Measurements from ENCODE around the gene NDUFB10. TPM values are rescaled to one million over a fixed set of nuclear protein-coding genes. Genes with fewer than 3 reads are reported as not detected.
A peak's percentile ranks its signal among the peaks of the same experiment; 100 is the strongest.

NDUFB10 gene
- total RNA-seq, 2 donors from 2014 or later: 583 to 1,046 TPM

GRCh38 chr16:2009791-2010510 is 50.6 kb downstream of the NDUFB10 start, which contains the start of gene ZNF598:
Gene ZNF598 (minus strand): TSS chr16:2009821.
- H3K4me1 ChIP-seq: peaks cover 0 to 51% of the 10 kb centered on the region in 2 donors

More at GRCh38 chr16:2009791-2010510, 50.6 kb downstream of the NDUFB10 start, which contains the start of gene ZNF598:
- TF ChIP-seq CTCF (IDR thresholded peaks at IDR 0.05): peak in 1 of 2 donors; percentile 11
- Histone ChIP-seq H3K4me3 (peak within 1 kb of the TSS; percentile 92 to 99), H3K36me3 (no peaks in the 10 kb centered on the region), H3K27me3 (no peaks in the 10 kb centered on the region), H3K9me3 (no peaks in the 10 kb centered on the region), H3K27ac (peak within 1 kb of the TSS; percentile 84 to 91)
- DNase-seq (ENCODE audit: low spot score): peak; percentile 73

Other genes with a start within 250 kb of the NDUFB10 start
- gene NME3, start 188.0 kb upstream of the NDUFB10 start, total RNA-seq: 10 to 100 TPM; 51.3 to 56.2 TPM
- gene EME2, start 186.7 kb upstream of the NDUFB10 start, total RNA-seq: 1 to 10 TPM; 3.5 to 5.0 TPM
- gene MRPS34, start 186.4 kb upstream of the NDUFB10 start, total RNA-seq: 10 to 100 TPM; 58.8 to 77.9 TPM
- 10 to 100 TPM; 41.9 to 49.0 TPM for gene SPSB3, start 177.0 kb upstream of the NDUFB10 start, total RNA-seq
- 10 to 100 TPM; 70.3 to 77.9 TPM for gene NUBP2, start 176.6 kb upstream of the NDUFB10 start, total RNA-seq
- not detected for gene IGFALS, start 165.8 kb upstream of the NDUFB10 start, total RNA-seq
- 100 to 1,000 TPM; 208 to 227 TPM for gene HAGH, start 132.7 kb upstream of the NDUFB10 start, total RNA-seq
- 10 to 100 TPM; 35.8 to 59.3 TPM for gene FAHD1, start 132.3 kb upstream of the NDUFB10 start, total RNA-seq
- not detected for gene MEIOB, start 87.4 kb upstream of the NDUFB10 start, total RNA-seq
- gene HS3ST6, start 41.1 kb upstream of the NDUFB10 start, total RNA-seq: not detected
- 10 to 100 TPM; 13.7 to 21.9 TPM for gene MSRB1, start 16.3 kb upstream of the NDUFB10 start, total RNA-seq
- 10 to 100 TPM; 12.3 to 74.0 TPM for gene RPL3L, start 4.8 kb upstream of the NDUFB10 start, total RNA-seq
- gene RPS2, start 5.3 kb downstream of the NDUFB10 start, total RNA-seq: 1,000 to 10,000 TPM in 1 of 2 donors, 100 to 1,000 TPM in 1; 782 to 1,247 TPM
- not detected for gene RNF151, start 7.3 kb downstream of the NDUFB10 start, total RNA-seq
- 10 to 100 TPM; 22.4 to 35.6 TPM for gene TBL3, start 12.5 kb downstream of the NDUFB10 start, total RNA-seq
- under 1 TPM in 1 of 2 donors, not detected in 1; 0.30 TPM for gene NOXO1, start 21.9 kb downstream of the NDUFB10 start, total RNA-seq
- 10 to 100 TPM; 11.9 to 12.6 TPM for gene GFER, start 24.7 kb downstream of the NDUFB10 start, total RNA-seq
- gene SYNGR3, start 30.4 kb downstream of the NDUFB10 start, total RNA-seq: 1 to 10 TPM in 1 of 2 donors, under 1 TPM in 1; 0.52 to 2.1 TPM
- 10 to 100 TPM; 11.4 to 19.9 TPM for gene ZNF598, start 50.3 kb downstream of the NDUFB10 start, total RNA-seq
- not detected for gene NPW, start 60.2 kb downstream of the NDUFB10 start, total RNA-seq
- 100 to 1,000 TPM; 187 to 213 TPM for gene NHERF2, start 67.4 kb downstream of the NDUFB10 start, total RNA-seq
- gene NTHL1, start 88.3 kb downstream of the NDUFB10 start, total RNA-seq: 10 to 100 TPM; 10.3 to 17.7 TPM
- gene TSC2, start 88.4 kb downstream of the NDUFB10 start, total RNA-seq: 10 to 100 TPM; 42.4 to 43.2 TPM
- 100 to 1,000 TPM; 218 to 276 TPM for gene PKD1, start 176.4 kb downstream of the NDUFB10 start, total RNA-seq
- gene RAB26, start 189.1 kb downstream of the NDUFB10 start, total RNA-seq: 1 to 10 TPM in 1 of 2 donors, under 1 TPM in 1; 0.31 to 1.4 TPM
- 10 to 100 TPM; 16.1 to 27.0 TPM for gene TRAF7, start 196.2 kb downstream of the NDUFB10 start, total RNA-seq
- gene CASKIN1, start 237.1 kb downstream of the NDUFB10 start, total RNA-seq: 1 to 10 TPM; 3.5 to 4.3 TPM
- gene MLST8, start 245.9 kb downstream of the NDUFB10 start, total RNA-seq: 10 to 100 TPM; 35.6 to 45.0 TPM

All from right atrium auricular region (tissue), 2 donors.